C4-2B (cell line): Measurements from ENCODE around the gene INO80C.

Experiments used
- H3K27ac ChIP-seq: fragments of 450-650 bp; 2 replicates; pipeline ENCODE4 v1.5.1; 2017
- CTCF ChIP-seq: fragments of 450-650 bp; conservative IDR thresholded peaks from 2 replicates; pipeline ENCODE4 v1.5.1; 2017; ENCODE audit warnings: mild to moderate bottlenecking
- ZFX ChIP-seq: fragments of 450-650 bp; IDR thresholded peaks from 2 replicates; pipeline ENCODE4 v1.6.1; 2017

The INO80C gene

GRCh38 chr18:35526495-35527059 is 28.8 kb upstream of the INO80C start:
- TF ChIP-seq CTCF (no peak), ZFX (no peak)
- H3K27ac ChIP-seq = peak overlapping the region; percentile 5; the same call in 1 of the 2 replicates

GRCh38 chr18:35525795-35526494 is 28.2 kb upstream of the INO80C start:
- no peak for TF ChIP-seq ZFX
- no peak for TF ChIP-seq CTCF
- peak overlapping the region; percentile 5; the same call in 1 of the 2 replicates for H3K27ac ChIP-seq

- TF ChIP-seq ZFX = no peak
- TF ChIP-seq CTCF = no peak
- no peak overlapping the region for H3K27ac ChIP-seq
These were observed 26.5 kb upstream of the INO80C start for GRCh38 chr18:35524226-35524625.

- H3K27ac ChIP-seq = no peak overlapping the region
- no peak for TF ChIP-seq CTCF
- no peak for TF ChIP-seq ZFX
These were observed 24.6 kb upstream of the INO80C start for GRCh38 chr18:35522130-35522959.

DNA sequence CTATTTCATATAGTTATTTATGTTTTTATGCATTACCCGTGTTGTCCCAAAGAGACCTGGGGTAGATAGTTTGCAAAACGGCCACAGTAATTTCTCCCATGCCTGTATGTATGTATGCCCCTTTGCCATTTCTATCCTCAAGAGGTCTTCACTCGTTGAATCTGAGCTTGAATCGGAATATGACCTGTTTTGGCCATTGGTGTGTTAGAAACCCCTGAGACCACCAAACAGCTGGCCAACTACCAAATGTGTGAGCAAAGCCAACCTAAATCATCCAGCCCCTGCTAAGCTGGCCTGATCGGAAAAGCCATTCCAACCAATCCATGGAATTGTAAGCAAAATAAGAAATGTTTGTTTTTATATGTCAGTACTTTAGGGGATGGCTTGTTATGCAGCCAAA is 23.4 kb upstream of the INO80C start:
- TF ChIP-seq ZFX = no peak
- no peak for TF ChIP-seq CTCF
- H3K27ac ChIP-seq = no peak overlapping the region

DNA sequence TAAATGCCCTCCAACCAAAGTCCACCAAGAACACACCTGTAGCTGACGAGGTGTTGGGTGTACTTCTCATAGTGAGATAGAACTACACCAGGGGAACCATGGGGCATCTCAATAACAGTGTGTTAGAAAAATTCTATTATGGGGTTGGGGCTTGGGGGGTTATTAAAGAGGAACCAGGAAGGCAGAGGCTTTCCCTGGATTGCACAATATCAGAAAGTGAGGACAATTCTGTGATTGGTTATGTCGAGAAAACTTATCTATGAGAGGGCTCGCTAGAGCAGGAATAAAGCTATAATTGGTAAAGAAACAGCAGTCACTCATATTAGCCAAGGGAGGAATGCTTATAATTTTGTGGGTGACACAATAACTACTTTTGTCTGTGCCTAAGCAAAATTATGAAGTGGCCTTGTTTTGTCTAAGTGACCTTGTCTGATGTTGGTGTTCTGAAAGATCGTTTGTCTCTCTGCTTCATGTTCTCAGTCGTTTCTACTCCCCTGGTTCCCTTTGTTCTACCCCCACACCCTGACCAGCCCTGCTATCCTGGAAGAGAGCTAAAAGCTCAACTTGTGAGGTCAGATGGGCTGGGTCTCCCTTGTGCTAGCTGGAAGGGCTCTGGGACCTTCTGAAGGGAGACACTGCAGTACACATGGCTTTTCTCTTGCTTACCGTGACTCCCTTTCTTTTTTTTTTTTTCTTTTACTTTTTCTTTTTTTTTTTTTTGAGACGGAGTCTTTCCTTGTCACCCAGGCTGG is 21.6 kb upstream of the INO80C start:
- no peak overlapping the region for H3K27ac ChIP-seq
- TF ChIP-seq CTCF (no peak), ZFX (no peak)
